Loucy (cell line): Measurements from ENCODE around the gene SOD3.

Source experiments
- H2AFZ ChIP-seq: fragments of 200-600 bp; sonication (generic); 2 replicates; pipeline ENCODE4 v1.6.0; 2016; ENCODE audit warnings: antibody characterized with exemption, mild to moderate bottlenecking, low read length, moderate library complexity
- H3F3A ChIP-seq: fragments of 200-600 bp; 2 replicates; pipeline ENCODE4 v1.6.0; 2016; ENCODE audit warnings: antibody characterized with exemption, low read depth, mild to moderate bottlenecking
- H3K27me3 ChIP-seq: fragments of 200-600 bp; sonication (generic); 2 replicates; pipeline ENCODE4 v1.6.1; 2014; ENCODE audit warnings: low read length, mild to moderate bottlenecking; ENCODE audit not compliant: insufficient read depth, poor library complexity, severe bottlenecking
- H3K36me3 ChIP-seq: fragments of 200-600 bp; sonication (generic); 2 replicates; pipeline ENCODE4 v1.6.1; 2016; ENCODE audit warnings: low read length; ENCODE audit not compliant: insufficient read depth
- H3K4me1 ChIP-seq: fragments of 200-600 bp; sonication (generic); 2 replicates; pipeline ENCODE4 v1.5.1; 2014; ENCODE audit warnings: low read length, mild to moderate bottlenecking; ENCODE audit not compliant: insufficient read depth, poor library complexity, severe bottlenecking
- H3K4me2 ChIP-seq: fragments of 200-600 bp; sonication (generic); 2 replicates; pipeline ENCODE4 v1.6.0; 2014; ENCODE audit warnings: antibody characterized with exemption, low read length, low read depth, mild to moderate bottlenecking; ENCODE audit not compliant: poor library complexity, severe bottlenecking
- H3K4me3 ChIP-seq: fragments of 200-600 bp; sonication (generic); 2 replicates; pipeline ENCODE4 v1.5.1; 2014; ENCODE audit warnings: low read length, mild to moderate bottlenecking, mixed read lengths; ENCODE audit not compliant: poor library complexity, severe bottlenecking
- H3K79me2 ChIP-seq: fragments of 200-600 bp; sonication (generic); 2 replicates; pipeline ENCODE4 v1.6.1; 2014; ENCODE audit warnings: low read length; ENCODE audit not compliant: insufficient read depth
- H3K9ac ChIP-seq: fragments of 200-600 bp; sonication (generic); 2 replicates; pipeline ENCODE4 v1.6.0; 2014; ENCODE audit warnings: mild to moderate bottlenecking, low read depth, low read length, moderate library complexity; ENCODE audit not compliant: poor library complexity, severe bottlenecking
- H3K9me2 ChIP-seq: fragments of 200-600 bp; sonication (generic); replicated peaks from 2 replicates; pipeline ENCODE4 v1.6.1; 2016; ENCODE audit warnings: low read depth, low read length, mixed read lengths
- H3K9me3 ChIP-seq: fragments of 200-600 bp; sonication (generic); 2 replicates; pipeline ENCODE4 v1.6.1; 2014; ENCODE audit warnings: mild to moderate bottlenecking, antibody characterized with exemption, low read length, low read depth; ENCODE audit not compliant: insufficient read depth
- H4K20me1 ChIP-seq: fragments of 200-600 bp; sonication (generic); 2 replicates; pipeline ENCODE4 v1.6.0; 2014; ENCODE audit warnings: antibody characterized with exemption, low read length, mild to moderate bottlenecking; ENCODE audit not compliant: insufficient read depth, poor library complexity, severe bottlenecking
- EZH2phosphoT487 ChIP-seq: fragments of 200-600 bp; IDR thresholded peaks from 2 replicates; pipeline ENCODE4 v1.6.1; 2018; ENCODE audit warnings: antibody characterized with exemption, mild to moderate bottlenecking, moderate library complexity, borderline replicate concordance
- TF ChIP-seq, protein P1 (sequence below): fragments of 200-600 bp; sonication (generic); conservative IDR thresholded peaks from 2 replicates; pipeline ENCODE4 v1.5.1; 2014; ENCODE audit warnings: mild to moderate bottlenecking, antibody characterized with exemption, low read length

SOD3 gene

DNA sequence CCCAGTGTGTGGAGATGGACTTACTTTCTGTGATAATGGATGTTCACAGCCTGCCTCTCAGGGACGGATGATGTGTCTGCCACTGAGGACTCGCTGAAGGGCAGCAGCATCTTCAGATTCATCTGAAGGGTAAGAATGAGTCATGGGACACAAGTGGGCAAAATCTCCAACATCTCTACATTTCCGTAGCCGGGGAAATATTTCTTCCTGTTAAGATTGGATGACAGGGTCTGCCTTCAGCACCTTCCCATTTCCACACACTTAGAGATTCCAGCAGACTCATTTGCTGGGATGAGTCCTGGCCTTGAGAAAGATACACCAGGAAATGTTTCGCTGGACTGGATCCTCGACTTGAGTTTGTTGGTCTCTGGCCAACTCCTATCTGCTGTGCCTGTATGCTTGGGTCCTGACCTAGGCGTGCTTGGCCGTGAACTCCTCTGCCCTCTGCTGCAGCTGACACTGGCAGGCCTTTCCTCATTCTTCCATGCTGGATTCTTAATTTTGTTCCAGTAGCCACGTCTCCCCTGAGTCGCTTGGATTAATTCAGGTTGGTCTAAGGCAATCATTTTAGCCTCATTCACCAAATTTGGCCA, 46.5 kb upstream of the SOD3 start:
- no peak for TF ChIP-seq EZH2phosphoT487
- TF ChIP-seq, protein P1, sequence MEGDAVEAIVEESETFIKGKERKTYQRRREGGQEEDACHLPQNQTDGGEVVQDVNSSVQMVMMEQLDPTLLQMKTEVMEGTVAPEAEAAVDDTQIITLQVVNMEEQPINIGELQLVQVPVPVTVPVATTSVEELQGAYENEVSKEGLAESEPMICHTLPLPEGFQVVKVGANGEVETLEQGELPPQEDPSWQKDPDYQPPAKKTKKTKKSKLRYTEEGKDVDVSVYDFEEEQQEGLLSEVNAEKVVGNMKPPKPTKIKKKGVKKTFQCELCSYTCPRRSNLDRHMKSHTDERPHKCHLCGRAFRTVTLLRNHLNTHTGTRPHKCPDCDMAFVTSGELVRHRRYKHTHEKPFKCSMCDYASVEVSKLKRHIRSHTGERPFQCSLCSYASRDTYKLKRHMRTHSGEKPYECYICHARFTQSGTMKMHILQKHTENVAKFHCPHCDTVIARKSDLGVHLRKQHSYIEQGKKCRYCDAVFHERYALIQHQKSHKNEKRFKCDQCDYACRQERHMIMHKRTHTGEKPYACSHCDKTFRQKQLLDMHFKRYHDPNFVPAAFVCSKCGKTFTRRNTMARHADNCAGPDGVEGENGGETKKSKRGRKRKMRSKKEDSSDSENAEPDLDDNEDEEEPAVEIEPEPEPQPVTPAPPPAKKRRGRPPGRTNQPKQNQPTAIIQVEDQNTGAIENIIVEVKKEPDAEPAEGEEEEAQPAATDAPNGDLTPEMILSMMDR: no peak

DNA sequence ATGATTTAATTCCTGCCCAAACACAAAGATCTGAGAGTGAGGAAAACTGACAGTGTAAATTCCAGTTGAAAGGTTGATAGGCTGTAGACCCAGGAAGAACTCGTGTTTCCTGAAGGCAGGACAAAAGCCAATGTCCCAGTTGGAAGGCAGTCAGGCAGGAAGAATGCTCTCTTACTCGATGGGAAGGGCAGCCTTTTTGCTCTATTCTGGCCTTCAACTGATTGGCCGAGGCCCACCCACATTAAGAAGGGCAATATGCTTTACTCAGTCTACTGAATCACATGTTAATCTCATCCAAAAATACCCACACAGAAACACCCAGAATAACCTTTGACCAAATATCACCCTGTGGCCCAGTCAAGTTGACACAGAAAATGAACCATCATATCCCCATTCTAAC, 45.3 kb upstream of the SOD3 start:
- Histone ChIP-seq H3K36me3 (no peaks in the 10 kb centered on the region), H3K4me3 (no peak overlapping the region), H3K9me2 (no peaks in the 10 kb centered on the region), H3K4me1 (no peaks in the 10 kb centered on the region), H3K79me2 (no peaks in the 10 kb centered on the region), H3F3A (no peaks in the 10 kb centered on the region), H3K4me2 (no peak overlapping the region), H3K9ac (no peak overlapping the region), H4K20me1 (no peaks in the 10 kb centered on the region), H3K27me3 (no peaks in the 10 kb centered on the region), H2AFZ (no peak overlapping the region), H3K9me3 (no peaks in the 10 kb centered on the region)
- TF ChIP-seq, protein P1: no peak
- TF ChIP-seq EZH2phosphoT487: no peak

More for the DNA sequence above, 46.5 kb upstream of the SOD3 start:
- Histone ChIP-seq H3K4me3 (no peak overlapping the region), H3K9ac (no peak overlapping the region), H3K4me2 (no peak overlapping the region), H3K4me1 (no peaks in the 10 kb centered on the region), H3K27me3 (no peaks in the 10 kb centered on the region), H3K36me3 (no peaks in the 10 kb centered on the region), H3K79me2 (no peaks in the 10 kb centered on the region), H3K9me3 (no peaks in the 10 kb centered on the region), H3F3A (no peaks in the 10 kb centered on the region), H2AFZ (no peak overlapping the region), H3K9me2 (no peaks in the 10 kb centered on the region), H4K20me1 (no peaks in the 10 kb centered on the region)

DNA sequence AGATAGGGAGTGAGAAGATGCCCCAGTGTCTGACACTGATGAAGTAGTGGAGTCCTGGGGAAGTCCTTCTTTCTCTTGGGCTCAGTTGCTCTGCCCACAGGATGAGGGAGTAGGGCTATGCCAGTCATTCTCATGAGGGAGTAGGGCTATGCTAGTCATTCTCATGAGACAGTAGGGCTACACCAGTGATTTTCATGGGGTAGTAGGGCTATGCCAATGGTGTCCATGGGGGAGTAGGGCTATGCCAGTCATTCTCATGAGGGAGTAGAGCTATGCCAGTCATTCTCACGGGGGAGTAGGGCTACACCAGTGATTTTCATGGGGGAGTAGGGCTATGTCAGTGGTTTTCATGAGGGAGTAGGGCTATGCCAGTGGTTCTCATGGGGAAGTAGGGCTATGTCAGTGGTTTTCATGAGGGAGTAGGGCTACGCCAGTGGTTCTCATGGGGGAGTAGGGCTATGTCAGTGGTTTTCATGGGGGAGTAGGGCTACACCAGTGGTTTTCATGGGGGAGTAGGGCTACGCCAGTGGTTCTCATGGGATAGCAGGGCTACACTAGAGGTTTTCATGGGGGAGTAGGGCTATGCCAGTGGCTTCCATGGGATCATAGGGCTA, 43.3 kb upstream of the SOD3 start:
- TF ChIP-seq EZH2phosphoT487: no peak
- TF ChIP-seq, protein P1: no peak
- Histone ChIP-seq H3K9me3 (peaks cover 5% of the 10 kb centered on the region; the same call in 1 of the 2 replicates), H3K9me2 (no peaks in the 10 kb centered on the region), H3K79me2 (no peaks in the 10 kb centered on the region), H4K20me1 (no peaks in the 10 kb centered on the region), H3K27me3 (no peaks in the 10 kb centered on the region), H3K9ac (no peak overlapping the region), H2AFZ (no peak overlapping the region), H3K4me1 (no peaks in the 10 kb centered on the region), H3F3A (no peaks in the 10 kb centered on the region), H3K4me2 (no peak overlapping the region), H3K4me3 (no peak overlapping the region), H3K36me3 (no peaks in the 10 kb centered on the region)
